Myocyte (in vitro differentiated cells): ENCODE measurements around the gene ZNF891. TPM values are rescaled to one million over a fixed set of nuclear protein-coding genes. Genes with fewer than 3 reads are reported as not detected.

Source experiments
- DNase-seq: peaks from one replicate; pipeline ENCODE4 v3.0.0-alpha.2; 2012; ENCODE audit warnings: low read depth
- polyA plus RNA-seq: library from polyadenylated mRNA; unstranded; fragments of >200 nt; gene quantifications from one replicate; pipeline ENCODE4 v1.2.1, GENCODE V29; 2012; ENCODE audit warnings: missing spikeins
- total RNA-seq: library from RNA; depleted of rRNA; stranded (reverse); fragments of >200 nt; gene quantifications from 2 replicates; pipeline ENCODE4 v1.2.3, GENCODE V29; 2014

Gene ZNF891
- 1.0 and 1.2 TPM in 2 replicates for total RNA-seq
- 0.48 TPM for polyA plus RNA-seq

- DNase-seq: peak; percentile 96
These were observed at the start of gene ZNF891, which contains the start of gene ZNF10 for GRCh38 chr12:133130038-133130807. TSS of gene ZNF891 (minus strand) at chr12:133130274. CDS start at chr12:133121918, 8,356 bp downstream. TSS of gene ZNF10 (plus strand) at chr12:133130627. CDS start at chr12:133144493, 13,866 bp downstream.

GRCh38 chr12:133174901-133175300 is 44.8 kb upstream of the ZNF891 start:
- no peak for DNase-seq

- no peak for DNase-seq
These were observed 42.4 kb upstream of the ZNF891 start for GRCh38 chr12:133172491-133172890.

DNA sequence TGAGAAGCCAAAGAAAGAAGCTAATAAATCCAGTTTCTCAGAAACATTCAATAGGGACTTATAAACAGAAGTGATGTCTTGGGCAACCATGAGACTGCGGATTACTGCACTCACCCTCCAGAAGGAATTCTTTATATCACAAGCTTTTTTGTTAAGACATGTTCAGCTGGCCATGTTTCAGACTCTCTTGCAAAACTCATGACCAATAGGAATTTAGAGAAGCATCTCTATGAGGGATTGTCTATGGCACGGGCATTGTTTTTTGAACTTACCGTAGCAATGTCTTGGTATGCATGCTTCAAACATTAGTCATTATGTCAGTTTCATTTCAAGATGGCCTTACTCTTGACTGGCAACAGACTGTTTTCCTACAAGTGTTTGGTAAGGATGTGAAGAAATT is 35.7 kb upstream of the ZNF891 start:
- DNase-seq: no peak

DNA sequence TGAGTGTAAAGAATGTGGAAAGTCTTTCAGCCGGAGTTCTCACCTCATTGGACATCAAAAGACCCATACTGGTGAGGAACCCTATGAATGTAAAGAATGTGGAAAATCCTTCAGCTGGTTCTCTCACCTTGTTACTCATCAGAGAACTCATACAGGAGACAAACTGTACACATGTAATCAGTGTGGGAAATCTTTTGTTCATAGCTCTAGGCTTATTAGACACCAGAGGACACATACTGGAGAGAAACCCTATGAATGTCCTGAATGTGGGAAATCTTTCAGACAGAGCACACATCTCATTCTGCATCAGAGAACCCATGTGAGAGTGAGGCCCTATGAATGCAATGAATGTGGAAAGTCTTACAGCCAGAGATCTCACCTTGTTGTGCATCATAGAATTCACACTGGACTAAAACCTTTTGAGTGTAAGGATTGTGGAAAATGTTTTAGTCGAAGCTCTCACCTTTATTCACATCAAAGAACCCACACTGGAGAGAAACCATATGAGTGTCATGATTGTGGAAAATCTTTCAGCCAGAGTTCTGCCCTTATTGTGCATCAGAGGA is 26.1 kb upstream of the ZNF891 start:
- DNase-seq: no peak

- no peak for DNase-seq
These were observed 15.9 kb upstream of the ZNF891 start for GRCh38 chr12:133145981-133146380.

DNA sequence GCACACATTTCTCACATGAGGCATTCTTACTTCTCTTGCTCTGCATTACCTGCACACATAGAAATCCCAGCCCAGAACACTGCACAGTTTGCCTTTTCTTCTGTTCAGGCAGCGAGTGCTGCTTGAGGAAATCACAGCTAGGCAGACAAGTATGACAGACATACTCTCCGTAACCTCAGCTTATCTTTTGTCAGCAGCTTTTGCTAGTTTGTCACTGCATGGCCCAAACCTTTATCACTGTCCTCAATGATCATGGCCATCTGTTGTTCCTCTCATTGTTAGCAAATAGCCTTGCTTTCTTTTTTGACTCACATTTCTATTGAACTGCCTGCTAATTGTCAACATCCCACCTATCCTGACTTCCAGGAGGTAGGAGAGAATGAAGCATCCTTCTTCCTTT is 5.7 kb upstream of the ZNF891 start:
- DNase-seq: no peak

- DNase-seq: no peak
These were observed 694 bp upstream of the ZNF891 start for GRCh38 chr12:133130808-133131128.

- no peak for DNase-seq
These were observed 571 bp downstream of the ZNF891 start for GRCh38 chr12:133129368-133130037.

- no peak for DNase-seq
These were observed 5.4 kb downstream of the ZNF891 start for GRCh38 chr12:133124674-133125073.

DNA sequence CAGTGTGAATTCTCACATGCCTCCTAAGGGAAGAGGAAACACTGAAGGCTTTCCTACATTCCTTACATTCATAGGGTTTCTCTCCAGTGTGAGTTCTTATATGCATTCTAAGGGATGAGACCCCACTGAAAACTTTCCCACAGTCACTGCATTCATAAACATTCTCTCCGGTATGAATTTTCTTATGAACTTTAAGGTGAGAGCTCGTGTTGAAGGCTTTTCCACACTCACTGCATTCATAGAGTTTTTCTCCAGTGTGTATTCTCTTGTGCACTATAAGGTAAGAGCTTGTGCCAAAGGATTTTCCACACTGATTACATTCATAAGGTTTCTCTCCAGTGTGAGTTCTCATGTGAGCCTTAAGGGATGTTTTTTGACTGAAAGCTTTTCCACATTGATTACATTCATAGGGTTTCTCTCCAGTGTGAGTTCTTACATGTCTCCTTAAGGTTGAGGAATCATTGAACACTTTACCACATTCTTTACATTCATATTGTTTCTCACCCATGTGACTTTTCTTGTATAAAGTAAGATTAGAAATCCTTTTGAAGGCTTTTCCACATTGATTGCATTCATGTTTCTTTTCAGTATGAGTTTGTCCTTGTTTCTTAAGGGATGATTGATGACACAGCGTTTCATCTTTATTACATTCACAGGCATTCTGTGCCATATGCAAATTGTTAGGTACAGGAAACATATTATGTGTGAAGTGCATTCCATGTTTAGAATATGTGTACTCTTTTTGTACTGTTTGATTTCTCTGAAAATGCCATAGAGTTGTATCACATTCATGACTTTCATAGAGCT is 9.5 kb downstream of the ZNF891 start:
- no peak for DNase-seq

- DNase-seq: no peak
These were observed 21.9 kb downstream of the ZNF891 start for GRCh38 chr12:133108150-133108549.

DNA sequence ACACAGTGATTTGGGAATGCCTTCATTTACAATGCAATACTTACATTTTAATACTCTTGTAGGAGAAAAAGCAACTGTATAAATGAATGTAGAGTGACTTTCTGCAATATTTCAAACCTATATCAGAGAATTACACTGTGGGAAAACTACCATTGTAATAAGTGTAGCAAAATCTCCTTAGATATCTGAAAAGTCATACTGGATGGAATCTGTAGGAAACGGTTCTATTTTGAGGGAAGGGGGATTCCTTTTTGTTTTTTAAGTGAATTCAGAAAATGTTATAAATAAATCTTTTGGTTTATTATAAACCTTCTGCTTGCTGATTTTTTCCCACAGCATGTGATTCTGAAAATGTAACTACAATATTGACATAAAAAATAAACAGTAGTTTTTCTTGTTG is 23.0 kb downstream of the ZNF891 start:
- DNase-seq: no peak

GRCh38 chr12:133106253-133106652 is 23.8 kb downstream of the ZNF891 start:
- no peak for DNase-seq

GRCh38 chr12:133105620-133106019 is 24.5 kb downstream of the ZNF891 start:
- no peak for DNase-seq

- DNase-seq: no peak
These were observed 46.7 kb downstream of the ZNF891 start for GRCh38 chr12:133083345-133083744.

- DNase-seq: no peak
These were observed 48.8 kb downstream of the ZNF891 start for GRCh38 chr12:133081159-133081780.

DNA sequence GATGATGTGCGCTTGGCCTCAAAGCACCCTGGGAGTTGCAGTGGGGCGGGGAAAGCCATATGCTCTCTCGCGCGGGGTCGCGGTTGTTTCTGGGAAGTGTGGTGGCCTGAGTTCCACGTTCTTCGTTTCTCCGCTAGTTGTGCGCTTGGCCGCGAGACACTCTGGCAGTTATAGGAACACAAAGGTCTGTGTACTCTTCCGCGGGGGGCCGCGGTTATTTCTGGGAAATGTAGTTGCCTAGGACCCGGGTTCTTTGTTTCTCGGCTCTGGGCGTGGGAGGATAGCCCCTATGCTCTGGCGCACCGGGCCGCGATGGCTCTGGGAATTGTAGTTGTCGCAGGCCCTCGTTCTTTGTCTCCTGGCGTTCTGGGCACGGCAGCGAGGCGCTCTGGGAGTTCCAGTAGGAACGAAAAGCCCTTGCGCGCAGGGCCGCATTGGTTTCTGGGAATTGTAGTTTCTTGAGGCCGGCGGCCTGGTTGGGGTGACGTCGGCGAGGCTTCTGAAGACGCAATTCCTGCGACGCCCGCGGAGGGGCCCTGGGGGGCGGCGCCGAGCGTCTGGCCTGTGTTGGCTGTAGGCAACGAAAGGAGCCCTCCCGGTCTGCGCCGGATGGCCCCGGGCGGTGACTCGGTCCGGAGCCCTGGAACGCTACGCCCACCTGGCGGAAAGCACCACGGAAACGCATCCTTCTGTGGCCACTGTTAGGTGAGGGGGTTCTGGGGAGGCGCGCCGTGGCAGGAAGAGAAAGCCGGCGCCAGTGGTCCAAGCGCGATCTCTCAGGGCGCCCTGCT is 49.5 kb downstream of the ZNF891 start, which contains the start of gene ZNF140:
Gene ZNF140 (plus strand): TSS at position 556 of the 791 bp plus-strand sequence. CDS start 398 bp downstream, outside the sequence.
- peak; percentile 98 for DNase-seq

- peak; percentile 100 for DNase-seq
These were observed 50.1 kb downstream of the ZNF891 start for GRCh38 chr12:133080026-133080367.

DNA sequence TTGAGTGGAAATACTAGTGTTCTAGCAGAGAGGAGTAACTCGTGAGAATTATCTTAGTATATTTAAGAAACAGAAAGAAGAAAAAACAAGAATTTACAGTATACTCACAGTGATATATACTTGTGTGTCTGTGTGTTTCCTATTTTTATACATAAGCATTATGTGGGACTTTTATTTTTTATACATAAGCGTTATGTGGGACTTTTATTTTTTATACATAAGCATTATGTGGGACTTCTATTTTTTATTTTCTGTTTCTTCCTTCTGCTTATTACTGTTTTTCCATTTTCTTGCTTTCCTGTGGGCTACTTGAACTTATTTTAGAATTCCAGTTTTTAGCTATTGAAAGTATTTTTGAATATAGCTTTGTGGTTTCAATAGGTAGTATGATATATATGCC is 56.2 kb downstream of the ZNF891 start:
- DNase-seq: no peak
